Measurements from ENCODE around the gene ZBED1. TPM values are rescaled to one million over a fixed set of nuclear protein-coding genes. Genes with fewer than 3 reads are reported as not detected.

The ZBED1 gene
- total and polyA plus RNA-seq, 9 of the 15 experiments (the other 6 are each of a cell fraction or from before 2014, with no cell fraction given) = 0.61 to 27.6 (median 13.9) TPM

DNA sequence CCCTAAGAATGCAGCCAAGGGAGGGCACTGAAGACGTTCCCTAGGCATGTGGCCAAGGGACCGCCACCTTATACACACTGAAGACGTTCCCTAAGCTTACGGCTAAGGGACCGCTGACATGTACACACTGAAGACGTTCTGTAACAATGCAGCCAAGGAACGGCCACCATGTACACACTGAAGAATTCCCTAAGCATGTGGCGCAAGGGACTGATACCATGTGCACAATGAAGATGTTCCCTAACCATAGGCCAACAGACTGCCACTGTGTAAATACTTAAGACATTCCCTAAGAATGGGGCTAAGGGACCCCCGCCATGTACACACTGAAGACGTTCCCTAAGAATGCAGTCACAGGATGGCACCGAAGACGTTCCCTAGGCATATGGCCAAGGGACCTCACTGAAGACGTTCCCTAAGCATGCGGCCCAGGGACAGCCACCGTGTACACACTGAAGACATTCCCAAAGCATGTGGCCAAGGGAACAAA lies 36.1 kb downstream of the ZBED1 start:
- in situ Hi-C loops (cut with MboI) = loop anchor here (10.0 kb wide), 1 partner anchor 800 kb away; no protein-coding TSS in a partner anchor
- no peaks in the 10 kb centered on the region for H3K36me3 ChIP-seq (ENCODE audit: control insufficient read depth, insufficient read depth, low read length)
- H3K27ac ChIP-seq (ENCODE audit: extremely low read depth, low read depth, low read length) = peak overlapping the region; percentile 73
- H3K4me1 ChIP-seq (replicated peaks in 1 of 2; ENCODE audit: control insufficient read depth in 2 of 2, insufficient read depth in 2 of 2, low read length in 2 of 2) = no peaks in the 10 kb centered on the region; a peak in 2 of 5 replicates
- peak overlapping the region; percentile 10 for H3K4me3 ChIP-seq
- no peaks in the 10 kb centered on the region for H3K27me3 ChIP-seq (ENCODE audit: control insufficient read depth in 2 of 2, insufficient read depth in 2 of 2, low read length in 2 of 2)
- FAIRE-seq (peak; percentile 94), ATAC-seq (peak; percentile 84), DNase-seq (ENCODE audit: extremely low read depth in 1 of 4, low spot score in 3 of 4) (peak; percentile 47 to 97 (median 54))
- no peaks in the 10 kb centered on the region for H3K9me3 ChIP-seq (replicated peaks; ENCODE audit: control insufficient read depth, insufficient read depth, low read depth, low read length)
- ChIA-PET POLR2A (no interaction called here), CTCF (ENCODE audit: low intra/inter-chr PET ratio) (no interaction called here)
- H2AFZ ChIP-seq (ENCODE audit: low read depth, low read length) = peak overlapping the region; percentile 69
- intact Hi-C loops (cut with micrococcal nuclease) = loop anchor here (1.0 to 5.0 kb wide), 6 partner anchors 7 to 812 kb away; no protein-coding TSS in a partner anchor
- under 1% methylated on average over 15 of the region's 15 CpGs for WGBS (ENCODE audit: insufficient coverage, low coverage, missing lambda C conversion rate)
- no TSS peak for BruUV-seq (replicated peaks)
- H4K20me1 ChIP-seq (replicated peaks; ENCODE audit: control insufficient read depth, insufficient read depth, low read length) = no peaks in the 10 kb centered on the region
- H3K9ac ChIP-seq (ENCODE audit: insufficient read depth in 1 of 2, low read depth in 2 of 2, low read length in 2 of 2) = peak overlapping the region; percentile 45 to 60; a peak in 3 of 4 replicates
- H3K79me2 ChIP-seq (ENCODE audit: control insufficient read depth, insufficient read depth, low read length) = peaks cover 10% of the 10 kb centered on the region; the same call in 2 of the 3 replicates
- no peaks in the 10 kb centered on the region for H3K9me1 ChIP-seq (ENCODE audit: control insufficient read depth, insufficient read depth, low read length)
- peak overlapping the region; percentile 79 for H3K4me2 ChIP-seq (ENCODE audit: insufficient read depth, low read length)
- TF ChIP-seq BRF2 (IDR thresholded peaks at IDR 0.05; ENCODE audit: borderline replicate concordance, insufficient read depth, insufficient read length) (no peak), PTRF (tag; IDR thresholded peaks at IDR 0.05) (no peak), ZNF184 (CRISPR knock-in tag; IDR thresholded peaks at IDR 0.05) (no peak), POLR2AphosphoS2 (IDR thresholded peaks at IDR 0.05; ENCODE audit: low read length) (no peak), DEAF1 (CRISPR knock-in tag; IDR thresholded peaks at IDR 0.05) (no peak), EP300 (IDR thresholded peaks at IDR 0.05; ENCODE audit: low read length) (0 out of 2 replicates have a peak, but pooled peaks have one; percentile 47), ZBTB5 (IDR thresholded peaks at IDR 0.05) (no peak), ZBTB11 (CRISPR knock-in tag; IDR thresholded peaks at IDR 0.05) (no peak), TAL1 (IDR thresholded peaks at IDR 0.05) (0 out of 2 replicates have a peak, but pooled peaks have one; percentile 13)
- TF ChIP-seq, protein P1, sequence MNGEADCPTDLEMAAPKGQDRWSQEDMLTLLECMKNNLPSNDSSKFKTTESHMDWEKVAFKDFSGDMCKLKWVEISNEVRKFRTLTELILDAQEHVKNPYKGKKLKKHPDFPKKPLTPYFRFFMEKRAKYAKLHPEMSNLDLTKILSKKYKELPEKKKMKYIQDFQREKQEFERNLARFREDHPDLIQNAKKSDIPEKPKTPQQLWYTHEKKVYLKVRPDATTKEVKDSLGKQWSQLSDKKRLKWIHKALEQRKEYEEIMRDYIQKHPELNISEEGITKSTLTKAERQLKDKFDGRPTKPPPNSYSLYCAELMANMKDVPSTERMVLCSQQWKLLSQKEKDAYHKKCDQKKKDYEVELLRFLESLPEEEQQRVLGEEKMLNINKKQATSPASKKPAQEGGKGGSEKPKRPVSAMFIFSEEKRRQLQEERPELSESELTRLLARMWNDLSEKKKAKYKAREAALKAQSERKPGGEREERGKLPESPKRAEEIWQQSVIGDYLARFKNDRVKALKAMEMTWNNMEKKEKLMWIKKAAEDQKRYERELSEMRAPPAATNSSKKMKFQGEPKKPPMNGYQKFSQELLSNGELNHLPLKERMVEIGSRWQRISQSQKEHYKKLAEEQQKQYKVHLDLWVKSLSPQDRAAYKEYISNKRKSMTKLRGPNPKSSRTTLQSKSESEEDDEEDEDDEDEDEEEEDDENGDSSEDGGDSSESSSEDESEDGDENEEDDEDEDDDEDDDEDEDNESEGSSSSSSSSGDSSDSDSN (IDR thresholded peaks at IDR 0.05; ENCODE audit: borderline replicate concordance in 1 of 2, low read depth in 2 of 2, low read length in 2 of 2) = no peak
